Liver (tissue), 9 donors: ENCODE data around the gene FAM171A1. TPM values are rescaled to one million over a fixed set of nuclear protein-coding genes. Genes with fewer than 3 reads are reported as not detected.
A peak's percentile ranks its signal among the peaks of the same experiment; 100 is the strongest.

Source experiments
- DNase-seq: peaks from one replicate; pipeline ENCODE4 v3.0.0-alpha.2; 2017; ENCODE audit warnings: low spot score
- H3K27ac ChIP-seq, 2 donors: one replicate each; pipeline ENCODE4 v1.7.0; 2013; ENCODE audit warnings: inconsistent platforms in 2 of 2, low read length in 2 of 2, control low read depth in 1 of 2, low read depth in 1 of 2, mild to moderate bottlenecking in 1 of 2
- H3K27me3 ChIP-seq, 4 donors: one replicate each; pipeline versions ENCODE4 v1.6.1 to v1.7.0; 2013; ENCODE audit warnings: low read length in 3 of 4, inconsistent platforms in 1 of 4, mild to moderate bottlenecking in 1 of 4, moderate library complexity in 1 of 4; ENCODE audit not compliant: control insufficient read depth in 4 of 4, insufficient read depth in 4 of 4
- H3K36me3 ChIP-seq, 4 donors: one replicate each; pipeline versions ENCODE4 v1.6.1 to v1.7.0; 2013; ENCODE audit warnings: low read length in 3 of 4, mild to moderate bottlenecking in 3 of 4, low read depth in 1 of 4, moderate library complexity in 1 of 4; ENCODE audit not compliant: control insufficient read depth in 4 of 4, insufficient read depth in 3 of 4
- H3K4me1 ChIP-seq, 4 donors: one replicate each; pipeline versions ENCODE4 v1.6.1 to v1.7.0; 2013; ENCODE audit warnings: low read length in 3 of 4, mild to moderate bottlenecking in 3 of 4, moderate library complexity in 1 of 4; ENCODE audit not compliant: control insufficient read depth in 4 of 4, insufficient read depth in 4 of 4
- H3K4me3 ChIP-seq, 3 donors: one replicate each; pipeline versions ENCODE4 v1.6.1 to v1.7.0; 2013; ENCODE audit warnings: low read length in 3 of 3, control low read depth in 1 of 3, low read depth in 1 of 3, mild to moderate bottlenecking in 1 of 3
- H3K9ac ChIP-seq, 2 donors: one replicate each; pipeline ENCODE4 v1.7.0; 2013; ENCODE audit warnings: low read length in 2 of 2, mild to moderate bottlenecking in 2 of 2, moderate library complexity in 2 of 2, control low read depth in 1 of 2, low read depth in 1 of 2
- H3K9me3 ChIP-seq, 4 donors: one replicate each; pipeline versions ENCODE4 v1.6.1 to v1.7.0; 2013; ENCODE audit warnings: low read length in 3 of 4; ENCODE audit not compliant: control insufficient read depth in 4 of 4
- ATF3 ChIP-seq: IDR thresholded peaks from 2 replicates; pipeline ENCODE4 v1.6.1; 2016; ENCODE audit warnings: antibody characterized with exemption
- CTCF ChIP-seq: fragments of 150-350 bp; IDR thresholded peaks from 2 replicates; pipeline ENCODE4 v1.5.1; 2017; ENCODE audit warnings: improper control_type of control experiment, low read depth, low read length; ENCODE audit not compliant: missing input control
- EGR1 ChIP-seq, 2 donors: IDR thresholded peaks; 2 replicates each; pipeline ENCODE4 v1.6.1; 2016 to 2018; ENCODE audit warnings: antibody characterized with exemption in 2 of 2, low read depth in 2 of 2
- FOXA1 ChIP-seq: IDR thresholded peaks from 2 replicates; pipeline ENCODE4 v1.6.1; 2016; ENCODE audit warnings: antibody characterized with exemption
- FOXA2 ChIP-seq: IDR thresholded peaks from 2 replicates; pipeline ENCODE4 v1.6.1; 2016; ENCODE audit warnings: antibody characterized with exemption
- GABPA ChIP-seq, 2 donors: IDR thresholded peaks in 1 of 2; conservative IDR thresholded peaks in 1 of 2; 2 replicates each; pipeline ENCODE4 v1.6.1; 2016; ENCODE audit warnings: antibody characterized with exemption in 2 of 2, mild to moderate bottlenecking in 1 of 2, moderate library complexity in 1 of 2
- HNF4A ChIP-seq, 2 donors: conservative IDR thresholded peaks; 2 replicates each; pipeline ENCODE4 v1.6.1; 2016; ENCODE audit warnings: antibody characterized with exemption in 2 of 2, mild to moderate bottlenecking in 2 of 2
- HNF4G ChIP-seq: IDR thresholded peaks from 2 replicates; pipeline ENCODE4 v1.6.1; 2016; ENCODE audit warnings: antibody characterized with exemption
- JUND ChIP-seq, 2 donors: IDR thresholded peaks; 2 replicates each; pipeline ENCODE4 v1.6.1; 2016; ENCODE audit warnings: antibody characterized with exemption in 2 of 2
- NR2F2 ChIP-seq: IDR thresholded peaks from 2 replicates; pipeline ENCODE4 v1.6.1; 2016; ENCODE audit warnings: antibody characterized with exemption
- RAD21 ChIP-seq, 2 donors: IDR thresholded peaks; 2 replicates each; pipeline ENCODE4 v1.6.1; 2016; ENCODE audit warnings: antibody characterized with exemption in 2 of 2, mild to moderate bottlenecking in 2 of 2
- REST ChIP-seq: IDR thresholded peaks from 2 replicates; pipeline ENCODE4 v1.6.1; 2016; ENCODE audit warnings: antibody characterized with exemption, mild to moderate bottlenecking
- RXRA ChIP-seq, 2 donors: IDR thresholded peaks; 2 replicates each; pipeline ENCODE4 v1.6.1; 2017 to 2018; ENCODE audit warnings: antibody characterized with exemption in 2 of 2, mild to moderate bottlenecking in 1 of 2
- SP1 ChIP-seq: IDR thresholded peaks from 2 replicates; pipeline ENCODE4 v1.6.1; 2018; ENCODE audit warnings: antibody characterized with exemption, mild to moderate bottlenecking
- TAF1 ChIP-seq: conservative IDR thresholded peaks from 2 replicates; pipeline ENCODE4 v1.6.1; 2016; ENCODE audit warnings: antibody characterized with exemption, mild to moderate bottlenecking
- YY1 ChIP-seq: IDR thresholded peaks from 2 replicates; pipeline ENCODE4 v1.6.1; 2016; ENCODE audit warnings: antibody characterized with exemption, mild to moderate bottlenecking
- ZBTB33 ChIP-seq: IDR thresholded peaks from 2 replicates; pipeline ENCODE4 v1.6.1; 2016; ENCODE audit warnings: antibody characterized with exemption
- WGBS: extraction: QIAGEN DNeasy Blood & Tissue Kit; methylation state at CpG from one replicate; pipeline ENCODE4 v1.1.7; 2013; 5-methylcytosine and 5-hydroxymethylcytosine counted together
- polyA plus RNA-seq, 2 donors: library from polyadenylated mRNA; stranded (reverse) in 1 of 2; unstranded in 1 of 2; fragments of 200-250 nt in 1 of 2; fragments of >200 nt in 1 of 2; fragmentation: Nextera tagmentation in 1 of 2; extraction: Ambion mirVana in 1 of 2; gene quantifications; one replicate each; pipeline versions ENCODE4 v1.2.1 to v1.2.3, GENCODE V29; 2013 to 2015
- total RNA-seq, 2 donors: library from RNA; depleted of rRNA; stranded (reverse); fragments of >200 nt; gene quantifications; one replicate each; pipeline ENCODE4 v1.2.3, GENCODE V29; 2014
- donor health status: healthy.
- donor health status: healthy.
- donor health status: healthy.
- donor health status: healthy.
- donor health status: healthy.

The FAM171A1 gene
- total and polyA plus RNA-seq, 4 donors = 2.5 to 10.2 (median 7.7) TPM

- Histone ChIP-seq H3K9me3 (no peaks in the 10 kb centered on the region), H3K27ac (peak overlapping the region in 1 of 2 donors; percentile 41), H3K4me3 (no peak overlapping the region), H3K36me3 (no peaks in the 10 kb centered on the region), H3K9ac (no peak overlapping the region), H3K27me3 (no peaks in the 10 kb centered on the region), H3K4me1 (no peaks in the 10 kb centered on the region)
- DNase-seq = no peak
- TF ChIP-seq FOXA1 (no peak), GABPA (IDR thresholded peaks at IDR 0.05 in 1 of 2, conservative IDR thresholded peaks at IDR 0.05 in 1 of 2) (no peak), HNF4A (conservative IDR thresholded peaks at IDR 0.05) (no peak), CTCF (no peak), REST (no peak), RAD21 (IDR thresholded peaks at IDR 0.05) (no peak), YY1 (no peak), ATF3 (no peak), FOXA2 (no peak), NR2F2 (no peak)
- WGBS = 64% methylated on average over 12 of the region's 12 CpGs
These were observed 174.9 kb downstream of the FAM171A1 start for GRCh38 chr10:15196021-15196834.

- WGBS = 87% methylated on average over 11 of the region's 11 CpGs
- Histone ChIP-seq H3K27me3 (no peaks in the 10 kb centered on the region), H3K9me3 (no peaks in the 10 kb centered on the region), H3K36me3 (no peaks in the 10 kb centered on the region), H3K9ac (no peak overlapping the region), H3K4me3 (no peak overlapping the region), H3K27ac (no peak overlapping the region), H3K4me1 (no peaks in the 10 kb centered on the region)
- DNase-seq = no peak
- TF ChIP-seq NR2F2 = no peak
- TF ChIP-seq RAD21 (IDR thresholded peaks at IDR 0.05) = no peak
- no peak for TF ChIP-seq ZBTB33
- TF ChIP-seq JUND (IDR thresholded peaks at IDR 0.05) = no peak
- no peak for TF ChIP-seq REST
- no peak for TF ChIP-seq ATF3
- TF ChIP-seq FOXA2 = no peak
- TF ChIP-seq GABPA (IDR thresholded peaks at IDR 0.05 in 1 of 2, conservative IDR thresholded peaks at IDR 0.05 in 1 of 2) = no peak
- no peak for TF ChIP-seq EGR1 (IDR thresholded peaks at IDR 0.05; ENCODE audit: low read depth in 2 of 2)
- TF ChIP-seq HNF4A (conservative IDR thresholded peaks at IDR 0.05) = no peak
- no peak for TF ChIP-seq TAF1
- TF ChIP-seq YY1 = no peak
- no peak for TF ChIP-seq RXRA (IDR thresholded peaks at IDR 0.05)
- no peak for TF ChIP-seq FOXA1
- no peak for TF ChIP-seq HNF4G
- no peak for TF ChIP-seq SP1
These were observed 181.8 kb downstream of the FAM171A1 start for GRCh38 chr10:15189133-15189885.
